Measurements from ENCODE around the gene GRK5.
A peak's percentile ranks its signal among the peaks of the same experiment; 100 is the strongest.

GRCh38 chr10:119306514-119306951 lies 99.2 kb downstream of the GRK5 start:
- TF ChIP-seq CTCF (IDR thresholded peaks at IDR 0.05; ENCODE audit: insufficient read depth, low read length, poor library complexity, severe bottlenecking) (peak; percentile 74), EZH2phosphoT487 (conservative IDR thresholded peaks at IDR 0.05; ENCODE audit: low read length) (no peak)
